CMK (cell line): ENCODE measurements around the gene ATF7.
"Not testable (repeated sequence)": the region's sequence is repeated elsewhere in the genome, so short reads cannot be mapped to it uniquely, and the experiment has no call there.

Source experiments
- DNase-seq: peaks from one replicate; pipeline ENCODE4 v3.0.0-alpha.2; 2010; ENCODE audit warnings: low read depth

Gene ATF7

DNA sequence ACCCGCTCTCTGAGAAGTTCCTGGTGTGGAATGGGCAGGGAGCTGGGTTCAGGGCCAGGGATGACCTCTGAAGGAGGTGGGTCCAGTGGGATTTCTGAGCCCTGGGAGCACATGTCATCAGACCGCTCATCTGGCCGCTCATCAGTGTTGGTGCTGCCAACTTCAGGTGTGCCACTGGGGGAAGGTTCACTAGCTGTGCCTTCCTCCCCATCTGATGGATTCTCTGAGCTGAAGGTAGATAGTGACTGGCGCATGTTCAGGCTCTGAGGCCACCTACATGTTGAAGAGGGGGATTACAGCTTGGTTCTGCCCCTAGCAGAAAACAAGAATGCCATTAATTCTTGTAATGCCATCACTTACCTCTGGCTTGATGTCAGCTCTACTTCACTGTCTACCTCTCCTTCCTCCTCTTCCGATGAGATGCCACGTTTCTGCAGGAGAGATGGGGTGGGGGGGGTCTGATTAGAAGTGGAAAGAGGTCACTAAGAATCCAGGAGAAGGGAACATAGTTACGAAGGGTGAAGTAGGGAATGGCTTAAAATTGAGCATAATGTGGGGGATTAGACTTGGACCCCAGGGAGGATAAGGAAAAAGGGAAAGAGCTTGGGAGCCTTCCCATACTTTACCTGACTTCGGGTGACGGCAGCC lies 144.1 kb downstream of the ATF7 start:
- no peak for DNase-seq

DNA sequence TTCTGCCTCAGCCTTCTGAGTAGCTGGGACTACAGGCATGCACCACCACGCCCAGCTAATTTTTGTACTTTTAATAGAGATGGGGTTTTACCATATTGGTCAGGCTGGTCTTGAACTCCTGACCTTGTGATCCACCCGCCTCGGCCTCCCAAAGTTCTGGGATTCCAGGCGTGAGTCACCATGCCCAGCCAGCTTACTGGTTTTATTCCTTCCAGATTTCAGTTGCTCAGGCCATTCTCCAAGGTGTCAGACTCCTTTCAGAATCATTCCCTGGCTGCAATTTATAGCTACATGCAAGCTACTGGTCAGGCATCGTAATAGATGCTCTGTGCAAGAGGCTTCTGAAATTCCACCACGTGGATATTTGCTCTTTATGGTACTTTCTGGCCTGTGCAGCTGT lies 144.7 kb downstream of the ATF7 start:
- not testable (repeated sequence) for DNase-seq

- no peak for DNase-seq
These were observed 145.4 kb downstream of the ATF7 start for GRCh38 chr12:53480491-53481442.

DNA sequence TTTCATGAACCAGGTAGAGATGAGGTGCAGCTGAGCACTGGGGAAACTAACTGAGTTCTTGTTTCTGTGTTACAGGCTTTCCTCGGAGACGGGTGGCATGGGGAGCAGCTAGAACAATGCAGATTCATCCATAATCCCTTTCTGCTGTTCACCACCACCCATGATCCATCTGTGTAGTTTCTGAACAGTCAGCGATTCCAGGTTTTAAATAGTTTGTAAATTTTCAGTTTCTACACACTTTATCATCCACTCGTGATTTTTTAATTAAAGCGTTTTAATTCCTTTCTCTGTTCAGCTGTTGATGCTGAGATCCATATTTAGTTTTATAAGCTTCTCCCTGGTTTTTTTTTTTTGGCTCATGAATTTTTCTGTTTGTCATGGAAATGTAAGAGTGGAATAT lies 146.9 kb downstream of the ATF7 start:
- DNase-seq: no peak

DNA sequence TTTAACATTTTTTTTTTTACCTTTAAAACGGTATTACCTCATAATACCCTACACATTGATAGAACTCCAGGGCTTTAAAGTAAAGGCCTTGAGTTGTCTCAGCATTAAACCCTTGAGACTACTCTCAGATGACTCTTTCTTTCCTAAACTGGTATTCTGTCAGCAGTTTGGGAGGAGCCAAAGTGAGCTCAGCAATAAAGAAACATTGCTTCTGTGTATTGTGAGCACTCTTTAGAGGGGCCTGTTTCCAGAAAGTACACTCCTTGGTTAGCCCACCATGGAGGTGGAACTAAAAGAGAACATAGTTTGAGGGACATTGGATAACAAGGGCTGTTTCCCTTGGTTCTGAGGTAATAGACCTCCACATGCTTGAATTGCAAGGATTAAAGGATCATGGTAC lies 147.3 kb downstream of the ATF7 start:
- DNase-seq: no peak

GRCh38 chr12:53476769-53477209 lies 149.4 kb downstream of the ATF7 start:
- no peak for DNase-seq

DNA sequence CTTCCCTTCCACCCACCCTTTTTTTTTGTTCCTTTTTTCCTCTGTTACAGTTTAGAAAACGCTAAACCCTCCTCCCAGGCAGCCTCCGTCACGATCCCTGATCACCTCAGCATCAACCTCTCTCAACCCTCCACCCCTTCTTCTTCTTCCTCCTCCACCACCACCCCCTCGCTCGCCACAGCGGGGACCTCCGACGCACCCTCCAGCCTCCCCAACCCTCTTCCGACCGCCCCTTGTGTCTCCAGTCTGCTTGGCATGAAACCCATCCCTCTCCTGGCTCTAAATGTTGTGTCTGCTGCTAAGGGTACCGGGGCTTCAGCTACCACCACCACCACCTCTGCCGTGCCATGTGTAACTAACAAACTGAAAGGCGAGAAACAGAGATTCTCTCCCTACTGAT lies 151.4 kb downstream of the ATF7 start:
- no peak for DNase-seq

DNA sequence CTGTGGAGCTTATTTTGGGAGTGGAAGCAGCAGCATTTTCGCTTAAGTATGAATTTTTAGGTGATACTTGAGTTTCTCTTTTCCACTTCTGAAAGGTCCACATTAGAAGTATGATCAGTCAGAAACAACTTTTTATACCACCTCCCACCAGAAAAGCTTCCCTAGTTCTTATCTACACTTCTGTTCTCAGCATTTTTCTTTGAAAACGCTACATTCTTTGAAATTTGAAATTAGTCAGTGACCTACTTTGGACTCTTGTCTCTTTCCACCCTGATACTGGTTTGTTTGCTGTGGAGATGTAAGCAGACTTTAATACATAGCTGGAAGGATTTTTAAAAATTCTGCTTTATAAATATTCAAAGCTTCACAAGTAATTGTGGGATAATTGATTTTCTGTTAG lies 152.1 kb downstream of the ATF7 start:
- no peak for DNase-seq

DNA sequence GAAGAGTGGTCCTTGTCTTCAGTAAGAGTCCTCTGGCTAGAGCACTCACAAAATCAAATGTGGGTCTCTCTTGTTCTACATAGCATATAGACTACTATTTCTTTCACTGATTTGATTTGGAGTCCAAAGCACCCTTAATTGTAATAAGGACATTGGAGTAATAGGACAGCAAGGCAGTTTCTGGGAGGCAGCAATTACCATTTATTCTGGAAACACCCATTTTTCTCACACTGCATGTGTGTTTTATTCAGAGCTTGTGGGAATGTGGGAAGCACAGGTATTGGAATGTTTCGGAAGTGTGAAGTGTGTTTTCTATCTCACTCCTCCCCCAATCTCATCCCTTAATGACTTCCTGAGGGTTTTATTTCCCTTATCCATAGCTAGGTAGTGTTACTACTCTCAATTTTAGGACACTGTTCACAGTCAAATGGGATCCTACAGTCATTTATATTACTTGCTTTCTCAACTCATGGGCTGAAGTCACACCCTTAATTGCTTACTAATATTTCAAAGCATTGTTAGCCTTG lies 154.1 kb downstream of the ATF7 start:
- no peak for DNase-seq

- DNase-seq: no peak
These were observed 157.9 kb downstream of the ATF7 start for GRCh38 chr12:53468282-53468681.

GRCh38 chr12:53467880-53468279 lies 158.3 kb downstream of the ATF7 start:
- DNase-seq: no peak

DNA sequence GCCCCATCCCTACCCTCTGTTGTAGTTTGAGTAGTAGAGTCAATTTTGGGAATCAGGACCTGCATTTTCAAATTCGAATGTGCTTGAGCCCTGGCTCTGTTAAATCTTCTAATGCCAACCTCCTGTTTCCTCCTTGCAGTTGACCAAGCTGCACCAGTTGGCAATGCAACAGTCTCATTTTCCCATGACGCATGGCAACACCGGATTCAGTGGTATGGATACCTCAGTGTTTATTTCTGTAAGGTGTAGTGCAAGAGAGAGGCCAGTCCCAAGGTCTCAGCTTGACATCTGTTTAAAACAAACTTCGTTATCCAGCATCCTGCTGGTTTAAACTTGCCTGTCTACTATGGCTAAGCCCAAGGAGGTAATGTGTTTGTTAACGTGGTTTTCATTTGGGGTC lies 159.1 kb downstream of the ATF7 start:
- DNase-seq: no peak

GRCh38 chr12:53466640-53467039 lies 159.5 kb downstream of the ATF7 start:
- no peak for DNase-seq

DNA sequence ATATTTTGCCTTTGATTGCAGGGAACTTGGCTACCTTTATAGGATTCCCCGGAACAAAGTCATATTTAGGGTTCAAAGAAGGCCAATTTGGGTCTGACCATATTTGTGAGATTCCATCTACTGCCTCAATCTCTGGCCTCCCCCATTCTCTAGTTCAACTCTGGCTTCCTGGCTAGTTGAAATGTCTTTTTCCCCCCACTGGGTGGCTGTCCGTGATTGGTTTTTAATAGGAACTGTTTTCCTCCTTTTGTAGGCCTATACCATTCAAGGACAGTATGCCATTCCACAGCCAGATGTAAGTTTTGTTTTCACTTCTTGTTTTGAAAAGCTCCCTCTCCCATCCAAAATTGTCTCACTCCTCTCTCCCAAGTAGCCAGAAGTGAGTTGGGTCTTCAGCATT lies 160.5 kb downstream of the ATF7 start:
- DNase-seq: no peak

DNA sequence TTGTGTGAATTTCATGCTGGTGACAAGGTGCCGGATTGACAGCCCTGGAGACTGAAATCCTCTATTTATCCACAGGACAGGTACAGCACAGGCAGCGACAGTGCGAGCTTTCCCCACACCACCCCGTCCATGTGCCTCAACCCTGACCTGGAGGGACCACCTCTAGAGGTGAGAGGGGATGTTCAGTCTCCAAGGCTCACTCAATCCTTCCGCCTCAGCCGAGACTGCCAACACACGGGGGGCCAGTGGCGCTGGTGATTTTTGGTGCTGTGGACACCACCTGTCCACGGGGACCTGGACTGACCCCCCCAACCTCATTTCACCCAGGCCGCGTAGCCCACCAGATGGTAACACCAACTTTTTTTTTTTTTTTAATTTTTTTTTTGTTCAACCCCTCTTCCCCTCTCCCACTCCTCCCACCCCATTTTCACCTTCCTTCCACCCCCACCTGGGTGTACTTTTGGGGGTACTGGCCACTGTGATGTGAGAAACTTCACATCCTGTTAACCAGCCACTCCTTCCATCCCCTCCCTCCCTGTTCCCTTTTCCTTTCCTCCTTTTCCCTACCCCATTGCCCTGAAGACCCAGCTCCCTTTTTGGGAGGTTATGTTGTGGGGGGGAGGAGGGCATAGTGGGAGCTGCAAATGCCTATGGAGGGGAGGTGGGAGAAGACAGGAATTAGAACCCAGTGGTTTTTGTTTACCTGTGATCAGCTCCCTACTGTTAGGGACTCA lies 161.3 kb downstream of the ATF7 start:
- no peak for DNase-seq

DNA sequence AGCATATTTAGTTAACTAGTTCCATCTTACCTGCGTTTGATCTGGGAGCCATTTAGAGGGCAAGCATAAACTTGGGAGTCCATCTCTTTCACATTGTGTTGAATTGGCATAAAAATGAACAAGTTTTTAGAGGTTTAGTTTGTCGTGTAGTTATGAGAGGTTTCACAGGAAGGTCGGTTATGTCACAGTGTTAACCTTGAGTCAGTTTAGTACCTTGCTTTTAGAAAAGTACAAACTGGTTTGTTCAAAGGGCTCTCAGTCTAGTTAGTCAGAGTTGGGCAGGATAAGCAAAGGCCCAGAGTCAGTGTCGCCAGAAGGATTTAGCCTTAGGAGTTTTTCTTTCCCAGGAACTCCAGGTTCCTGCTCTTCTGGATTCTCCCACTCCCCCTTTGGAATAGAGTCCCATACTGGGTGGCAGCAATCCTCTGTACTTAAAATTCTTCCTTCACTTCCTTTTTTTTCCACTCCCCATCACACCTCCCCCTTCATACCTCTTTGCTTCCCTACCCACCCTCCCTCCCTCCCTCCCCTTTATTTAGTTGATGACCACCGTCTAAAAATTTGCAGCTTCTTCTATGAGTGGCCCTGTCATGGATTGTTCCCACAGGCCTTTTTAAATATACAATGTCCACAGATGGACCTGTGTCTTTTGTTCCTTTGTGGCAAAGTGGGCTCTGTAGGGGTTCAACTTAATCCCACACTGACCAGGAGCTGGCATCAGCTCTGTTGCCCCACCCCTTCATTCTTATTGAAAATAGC lies 162.2 kb downstream of the ATF7 start:
- no peak for DNase-seq

- DNase-seq: no peak
These were observed 163.2 kb downstream of the ATF7 start for GRCh38 chr12:53462935-53463334.

DNA sequence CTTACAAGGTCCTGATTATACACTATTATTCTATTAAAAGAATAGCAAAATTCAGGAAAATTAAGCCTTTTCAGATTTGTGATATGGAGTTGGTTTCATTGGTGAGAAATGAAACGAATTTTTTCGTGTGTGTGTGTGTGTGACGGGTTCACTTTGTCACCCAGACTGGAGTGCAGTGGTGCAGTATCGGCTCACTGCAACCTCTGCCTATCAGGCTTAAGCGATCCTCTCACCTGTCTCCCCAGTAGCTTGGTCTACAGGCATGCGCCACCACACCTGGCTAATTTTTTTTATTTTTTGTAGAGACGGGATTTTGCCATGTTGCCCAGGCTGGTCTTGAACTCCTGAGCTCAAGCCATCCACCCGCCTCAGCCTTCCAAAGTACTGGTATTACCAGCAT lies 164.6 kb downstream of the ATF7 start:
- no peak for DNase-seq

GRCh38 chr12:53461059-53461458 lies 165.1 kb downstream of the ATF7 start:
- DNase-seq: no peak

GRCh38 chr12:53459097-53459496 lies 167.1 kb downstream of the ATF7 start:
- DNase-seq: no peak
